ENCODE results near the gene NLRP11.

Gene NLRP11

GRCh38 chr19:55811340-55811739 lies 20.5 kb downstream of the NLRP11 start:
- Histone ChIP-seq H3K4ac (ENCODE audit: low read depth, low read length) (no peak overlapping the region), H3K36me3 (ENCODE audit: control insufficient read depth, insufficient read depth, low read length) (no peaks in the 10 kb centered on the region), H3K79me2 (ENCODE audit: control insufficient read depth, insufficient read depth, low read length) (no peaks in the 10 kb centered on the region), H3K23ac (ENCODE audit: low read length) (no peak overlapping the region), H3K4me3 (ENCODE audit: low read length) (no peak overlapping the region), H4K5ac (ENCODE audit: low read length) (no peak overlapping the region), H3K27me3 (ENCODE audit: insufficient read depth, low read length, poor library complexity) (no peaks in the 10 kb centered on the region), H3K18ac (ENCODE audit: low read length) (no peak overlapping the region), H3K79me1 (ENCODE audit: low read length) (no peaks in the 10 kb centered on the region), H2AK5ac (ENCODE audit: low read length) (no peak overlapping the region), H3K4me2 (ENCODE audit: low read length) (no peak overlapping the region), H3K56ac (ENCODE audit: low read length) (no peak overlapping the region), H2BK15ac (replicated peaks; ENCODE audit: low read depth) (no peak overlapping the region), H2BK120ac (ENCODE audit: low read depth, low read length) (no peak overlapping the region), H4K8ac (ENCODE audit: low read depth, low read length) (no peak overlapping the region), H2BK5ac (ENCODE audit: low read length) (no peak overlapping the region), H3K4me1 (ENCODE audit: control insufficient read depth, low read depth, low read length) (no peaks in the 10 kb centered on the region), H3K9ac (ENCODE audit: low read length) (no peak overlapping the region), H3K27ac (ENCODE audit: low read depth, low read length) (no peak overlapping the region)
- no CpG with 5 or more reads among the region's 3 CpGs for WGBS (ENCODE audit: extremely low coverage, insufficient coverage, low lambda C conversion rate)
- DNase-seq: no peak

- no peaks in the 10 kb centered on the region for H3K27me3 ChIP-seq (ENCODE audit: insufficient read depth, low read length, poor library complexity)
- no peaks in the 10 kb centered on the region for H3K36me3 ChIP-seq (ENCODE audit: control insufficient read depth, insufficient read depth, low read length)
- H3K23ac ChIP-seq (ENCODE audit: low read length): no peak overlapping the region
- H3K18ac ChIP-seq (ENCODE audit: low read length): no peak overlapping the region
- peak; percentile 67 for DNase-seq
- H3K79me1 ChIP-seq (ENCODE audit: low read length): no peaks in the 10 kb centered on the region
- no peak overlapping the region for H3K4me3 ChIP-seq (ENCODE audit: low read length)
- no peak overlapping the region for H3K4me2 ChIP-seq (ENCODE audit: low read length)
- no peak overlapping the region for H2BK120ac ChIP-seq (ENCODE audit: low read depth, low read length)
- no CpG with 5 or more reads among the region's 20 CpGs for WGBS (ENCODE audit: extremely low coverage, insufficient coverage, low lambda C conversion rate)
- no peak overlapping the region for H4K8ac ChIP-seq (ENCODE audit: low read depth, low read length)
- H3K79me2 ChIP-seq (ENCODE audit: control insufficient read depth, insufficient read depth, low read length): no peaks in the 10 kb centered on the region
- H3K56ac ChIP-seq (ENCODE audit: low read length): no peak overlapping the region
- no peak overlapping the region for H2BK5ac ChIP-seq (ENCODE audit: low read length)
- no peak overlapping the region for H3K4ac ChIP-seq (ENCODE audit: low read depth, low read length)
- H3K27ac ChIP-seq (ENCODE audit: low read depth, low read length): no peak overlapping the region
- no peak overlapping the region for H2AK5ac ChIP-seq (ENCODE audit: low read length)
- H2BK15ac ChIP-seq (replicated peaks; ENCODE audit: low read depth): no peak overlapping the region
- H4K5ac ChIP-seq (ENCODE audit: low read length): no peak overlapping the region
- H3K9ac ChIP-seq (ENCODE audit: low read length): no peak overlapping the region
- H3K4me1 ChIP-seq (ENCODE audit: control insufficient read depth, low read depth, low read length): no peaks in the 10 kb centered on the region
Observed at GRCh38 chr19:55809381-55810058, 22.3 kb downstream of the NLRP11 start.

GRCh38 chr19:55802281-55802680 lies 29.5 kb downstream of the NLRP11 start:
- Histone ChIP-seq H3K9ac (ENCODE audit: low read length) (no peak overlapping the region), H2AK5ac (ENCODE audit: low read length) (no peak overlapping the region), H3K23ac (ENCODE audit: low read length) (no peak overlapping the region), H3K4me1 (ENCODE audit: control insufficient read depth, low read depth, low read length) (no peaks in the 10 kb centered on the region), H2BK5ac (ENCODE audit: low read length) (no peak overlapping the region), H3K79me1 (ENCODE audit: low read length) (no peaks in the 10 kb centered on the region), H3K56ac (ENCODE audit: low read length) (no peak overlapping the region), H3K79me2 (ENCODE audit: control insufficient read depth, insufficient read depth, low read length) (no peaks in the 10 kb centered on the region), H3K18ac (ENCODE audit: low read length) (no peak overlapping the region), H2BK120ac (ENCODE audit: low read depth, low read length) (no peak overlapping the region), H2BK15ac (replicated peaks; ENCODE audit: low read depth) (no peak overlapping the region), H4K8ac (ENCODE audit: low read depth, low read length) (no peak overlapping the region), H3K4me3 (ENCODE audit: low read length) (no peak overlapping the region), H3K4ac (ENCODE audit: low read depth, low read length) (no peak overlapping the region), H3K27ac (ENCODE audit: low read depth, low read length) (no peak overlapping the region), H3K4me2 (ENCODE audit: low read length) (no peak overlapping the region), H4K5ac (ENCODE audit: low read length) (no peak overlapping the region), H3K27me3 (ENCODE audit: insufficient read depth, low read length, poor library complexity) (no peaks in the 10 kb centered on the region), H3K36me3 (ENCODE audit: control insufficient read depth, insufficient read depth, low read length) (no peaks in the 10 kb centered on the region)
- WGBS (ENCODE audit: extremely low coverage, insufficient coverage, low lambda C conversion rate): no CpG with 5 or more reads among the region's 2 CpGs
- no peak for DNase-seq

- no peak for DNase-seq
Observed at GRCh38 chr19:55801416-55801815, 30.4 kb downstream of the NLRP11 start.

GRCh38 chr19:55795021-55795420 lies 36.8 kb downstream of the NLRP11 start:
- no peak overlapping the region for H3K56ac ChIP-seq (ENCODE audit: low read length)
- no peak overlapping the region for H3K4me2 ChIP-seq (ENCODE audit: low read length)
- no peaks in the 10 kb centered on the region for H3K79me2 ChIP-seq (ENCODE audit: control insufficient read depth, insufficient read depth, low read length)
- no peak overlapping the region for H2AK5ac ChIP-seq (ENCODE audit: low read length)
- no peaks in the 10 kb centered on the region for H3K27me3 ChIP-seq (ENCODE audit: insufficient read depth, low read length, poor library complexity)
- H2BK15ac ChIP-seq (replicated peaks; ENCODE audit: low read depth): no peak overlapping the region
- no peak overlapping the region for H4K5ac ChIP-seq (ENCODE audit: low read length)
- no peak overlapping the region for H3K9ac ChIP-seq (ENCODE audit: low read length)
- no peaks in the 10 kb centered on the region for H3K4me1 ChIP-seq (ENCODE audit: control insufficient read depth, low read depth, low read length)
- H3K36me3 ChIP-seq (ENCODE audit: control insufficient read depth, insufficient read depth, low read length): no peaks in the 10 kb centered on the region
- no peak overlapping the region for H3K4ac ChIP-seq (ENCODE audit: low read depth, low read length)
- no peak overlapping the region for H4K8ac ChIP-seq (ENCODE audit: low read depth, low read length)
- H3K23ac ChIP-seq (ENCODE audit: low read length): no peak overlapping the region
- H3K4me3 ChIP-seq (ENCODE audit: low read length): no peak overlapping the region
- H3K27ac ChIP-seq (ENCODE audit: low read depth, low read length): no peak overlapping the region
- no peaks in the 10 kb centered on the region for H3K79me1 ChIP-seq (ENCODE audit: low read length)
- no peak for DNase-seq
- H3K18ac ChIP-seq (ENCODE audit: low read length): no peak overlapping the region
- H2BK120ac ChIP-seq (ENCODE audit: low read depth, low read length): no peak overlapping the region
- no CpG with 5 or more reads among the region's 11 CpGs for WGBS (ENCODE audit: extremely low coverage, insufficient coverage, low lambda C conversion rate)
- no peak overlapping the region for H2BK5ac ChIP-seq (ENCODE audit: low read length)

More at GRCh38 chr19:55801416-55801815, 30.4 kb downstream of the NLRP11 start:
- Histone ChIP-seq H3K79me1 (ENCODE audit: low read length) (no peaks in the 10 kb centered on the region), H3K4ac (ENCODE audit: low read depth, low read length) (no peak overlapping the region), H3K27ac (ENCODE audit: low read depth, low read length) (no peak overlapping the region), H3K36me3 (ENCODE audit: control insufficient read depth, insufficient read depth, low read length) (no peaks in the 10 kb centered on the region), H3K4me1 (ENCODE audit: control insufficient read depth, low read depth, low read length) (no peaks in the 10 kb centered on the region), H3K56ac (ENCODE audit: low read length) (no peak overlapping the region), H3K27me3 (ENCODE audit: insufficient read depth, low read length, poor library complexity) (no peaks in the 10 kb centered on the region), H2BK5ac (ENCODE audit: low read length) (no peak overlapping the region), H2AK5ac (ENCODE audit: low read length) (no peak overlapping the region), H3K23ac (ENCODE audit: low read length) (no peak overlapping the region), H3K4me2 (ENCODE audit: low read length) (no peak overlapping the region), H3K4me3 (ENCODE audit: low read length) (no peak overlapping the region), H3K18ac (ENCODE audit: low read length) (no peak overlapping the region), H4K5ac (ENCODE audit: low read length) (no peak overlapping the region), H3K79me2 (ENCODE audit: control insufficient read depth, insufficient read depth, low read length) (no peaks in the 10 kb centered on the region), H4K8ac (ENCODE audit: low read depth, low read length) (no peak overlapping the region), H2BK120ac (ENCODE audit: low read depth, low read length) (no peak overlapping the region), H2BK15ac (replicated peaks; ENCODE audit: low read depth) (no peak overlapping the region), H3K9ac (ENCODE audit: low read length) (no peak overlapping the region)
- no CpG with 5 or more reads among the region's 7 CpGs for WGBS (ENCODE audit: extremely low coverage, insufficient coverage, low lambda C conversion rate)

- no peak for DNase-seq
- H3K9ac ChIP-seq (ENCODE audit: low read length): no peak overlapping the region
- no peaks in the 10 kb centered on the region for H3K79me2 ChIP-seq (ENCODE audit: control insufficient read depth, insufficient read depth, low read length)
- H3K4me1 ChIP-seq (ENCODE audit: control insufficient read depth, low read depth, low read length): no peaks in the 10 kb centered on the region
- no peak overlapping the region for H2BK120ac ChIP-seq (ENCODE audit: low read depth, low read length)
- H3K4me2 ChIP-seq (ENCODE audit: low read length): no peak overlapping the region
- no peak overlapping the region for H3K4ac ChIP-seq (ENCODE audit: low read depth, low read length)
- no peak overlapping the region for H3K27ac ChIP-seq (ENCODE audit: low read depth, low read length)
- H2BK5ac ChIP-seq (ENCODE audit: low read length): no peak overlapping the region
- no peak overlapping the region for H4K5ac ChIP-seq (ENCODE audit: low read length)
- no peak overlapping the region for H3K18ac ChIP-seq (ENCODE audit: low read length)
- H3K23ac ChIP-seq (ENCODE audit: low read length): no peak overlapping the region
- no peaks in the 10 kb centered on the region for H3K27me3 ChIP-seq (ENCODE audit: insufficient read depth, low read length, poor library complexity)
- no peak overlapping the region for H3K4me3 ChIP-seq (ENCODE audit: low read length)
- no peak overlapping the region for H2BK15ac ChIP-seq (replicated peaks; ENCODE audit: low read depth)
- H3K79me1 ChIP-seq (ENCODE audit: low read length): no peaks in the 10 kb centered on the region
- no peaks in the 10 kb centered on the region for H3K36me3 ChIP-seq (ENCODE audit: control insufficient read depth, insufficient read depth, low read length)
- no peak overlapping the region for H4K8ac ChIP-seq (ENCODE audit: low read depth, low read length)
- H2AK5ac ChIP-seq (ENCODE audit: low read length): no peak overlapping the region
- WGBS (ENCODE audit: extremely low coverage, insufficient coverage, low lambda C conversion rate): no CpG with 5 or more reads among the region's 5 CpGs
- no peak overlapping the region for H3K56ac ChIP-seq (ENCODE audit: low read length)
Observed at GRCh38 chr19:55781112-55781511, 50.7 kb downstream of the NLRP11 start.

Measured in mesendoderm (in vitro differentiated cells).